Measurements from ENCODE around the gene CDC42SE1. TPM values are rescaled to one million over a fixed set of nuclear protein-coding genes. Genes with fewer than 3 reads are reported as not detected.

Gene CDC42SE1
- total RNA-seq, 1 donor, result 250 TPM

GRCh38 chr1:151006327-151007052, 52.9 kb downstream of the CDC42SE1 start, which contains the start of gene MINDY1:
MINDY1 (minus strand) TSS chr1:151006902; CDS start chr1:151002617, 4,285 bp downstream.
- H3K27me3 ChIP-seq (ENCODE audit: insufficient read depth, low read length), result no peaks in the 10 kb centered on the region
- H3K4me3 ChIP-seq (ENCODE audit: low read length), result peak within 1 kb of the TSS; percentile 59
- no peaks in the 10 kb centered on the region for H3K9me3 ChIP-seq (ENCODE audit: low read depth, low read length)
- H3K4me1 ChIP-seq (ENCODE audit: insufficient read depth, low read length), result peaks cover 88% of the 10 kb centered on the region

GRCh38 chr1:151005729-151006319, 53.6 kb downstream of the CDC42SE1 start:
- H3K4me3 ChIP-seq (ENCODE audit: low read length), result peak overlapping the region; percentile 59
- H3K27me3 ChIP-seq (ENCODE audit: insufficient read depth, low read length), result no peaks in the 10 kb centered on the region
- no peaks in the 10 kb centered on the region for H3K9me3 ChIP-seq (ENCODE audit: low read depth, low read length)
- peaks cover 95% of the 10 kb centered on the region for H3K4me1 ChIP-seq (ENCODE audit: insufficient read depth, low read length)

DNA sequence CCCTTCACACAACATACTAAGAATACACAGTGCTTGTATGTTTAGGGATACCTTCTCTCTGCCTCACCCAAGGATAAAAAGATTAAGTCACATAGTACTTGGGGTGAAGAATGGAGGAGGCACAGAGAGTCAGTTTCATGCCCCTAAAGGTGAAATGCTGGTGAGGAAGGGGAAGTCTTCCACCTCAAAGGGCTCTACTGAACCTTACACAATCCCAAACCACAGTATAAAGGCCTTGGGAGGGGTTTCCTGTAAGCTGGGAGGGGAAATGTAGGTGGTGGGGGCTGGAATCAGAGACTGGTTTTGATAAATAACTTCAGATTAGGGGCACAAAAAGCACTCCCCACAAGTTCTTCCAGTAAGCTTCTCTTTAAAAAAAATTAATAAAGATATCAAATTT, 56.2 kb downstream of the CDC42SE1 start:
- Histone ChIP-seq H3K4me1 (ENCODE audit: insufficient read depth, low read length) (peaks cover 93% of the 10 kb centered on the region), H3K4me3 (ENCODE audit: low read length) (peak overlapping the region; percentile 28), H3K9me3 (ENCODE audit: low read depth, low read length) (no peaks in the 10 kb centered on the region), H3K27me3 (ENCODE audit: insufficient read depth, low read length) (no peaks in the 10 kb centered on the region)

DNA sequence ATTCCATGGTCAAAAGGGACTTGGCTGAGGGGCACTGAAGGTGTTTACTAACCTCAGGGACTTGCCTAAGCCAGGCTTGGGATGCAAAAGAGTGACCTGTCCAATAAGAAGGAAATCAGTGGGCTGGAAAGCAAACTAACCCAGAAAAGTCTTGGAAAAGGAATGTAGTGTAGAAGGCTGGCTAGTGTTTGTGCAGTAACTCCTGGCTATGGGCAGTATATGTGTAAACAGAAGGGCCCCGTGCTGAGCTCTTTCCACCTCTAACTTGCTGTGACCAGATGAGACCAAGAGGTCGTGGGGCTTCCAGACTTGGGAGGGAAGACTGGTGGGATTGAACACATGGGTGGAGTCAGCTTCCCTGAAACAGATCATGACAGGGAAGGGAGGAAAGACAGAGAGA, 56.8 kb downstream of the CDC42SE1 start:
- Histone ChIP-seq H3K4me3 (ENCODE audit: low read length) (no peak overlapping the region), H3K27me3 (ENCODE audit: insufficient read depth, low read length) (no peaks in the 10 kb centered on the region), H3K4me1 (ENCODE audit: insufficient read depth, low read length) (peaks cover 89% of the 10 kb centered on the region), H3K9me3 (ENCODE audit: low read depth, low read length) (no peaks in the 10 kb centered on the region)

- no peak overlapping the region for H3K4me3 ChIP-seq (ENCODE audit: low read length)
- no peaks in the 10 kb centered on the region for H3K27me3 ChIP-seq (ENCODE audit: insufficient read depth, low read length)
- no peaks in the 10 kb centered on the region for H3K9me3 ChIP-seq (ENCODE audit: low read depth, low read length)
- peaks cover 83% of the 10 kb centered on the region for H3K4me1 ChIP-seq (ENCODE audit: insufficient read depth, low read length)
These were observed 57.4 kb downstream of the CDC42SE1 start for GRCh38 chr1:151002051-151002450.

DNA sequence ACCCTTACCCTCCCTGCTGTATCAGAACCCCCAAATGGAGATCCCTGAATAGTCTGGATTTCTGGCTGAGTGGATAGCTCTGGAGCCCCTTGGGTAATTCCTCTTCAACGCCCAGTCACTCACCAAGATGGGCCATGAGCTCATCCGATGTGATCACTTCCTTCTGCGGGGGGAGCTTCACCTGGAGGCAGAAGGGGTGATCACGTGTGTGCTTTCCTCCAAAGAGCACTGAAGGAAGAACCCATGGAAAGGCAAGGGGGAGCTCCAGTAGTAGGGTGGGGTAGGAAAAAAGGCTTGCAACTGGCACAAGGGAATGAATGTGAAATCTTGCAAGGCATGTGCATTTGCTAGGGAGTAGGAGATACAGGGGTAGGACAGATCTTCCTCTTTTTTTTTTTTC, 57.8 kb downstream of the CDC42SE1 start:
- no peak overlapping the region for H3K4me3 ChIP-seq (ENCODE audit: low read length)
- H3K9me3 ChIP-seq (ENCODE audit: low read depth, low read length), result no peaks in the 10 kb centered on the region
- H3K4me1 ChIP-seq (ENCODE audit: insufficient read depth, low read length), result peaks cover 79% of the 10 kb centered on the region
- no peaks in the 10 kb centered on the region for H3K27me3 ChIP-seq (ENCODE audit: insufficient read depth, low read length)

Other genes starting within 250 kb of the CDC42SE1 start
- 38.5 TPM for gene ARNT, start 183.0 kb downstream of the CDC42SE1 start, total RNA-seq
- gene CTXND2, start 172.5 kb downstream of the CDC42SE1 start, total RNA-seq, result not detected
- gene SETDB1, start 133.3 kb downstream of the CDC42SE1 start, total RNA-seq, result 47.3 TPM
- 84.8 TPM for gene CERS2, start 84.8 kb downstream of the CDC42SE1 start, total RNA-seq
- 0.10 TPM for gene ANXA9, start 77.3 kb downstream of the CDC42SE1 start, total RNA-seq
- 14.4 TPM for gene MINDY1, start 52.7 kb downstream of the CDC42SE1 start, total RNA-seq
- 18.2 TPM for gene PRUNE1, start 51.2 kb downstream of the CDC42SE1 start, total RNA-seq
- 0.10 TPM for gene BNIPL, start 23.0 kb downstream of the CDC42SE1 start, total RNA-seq
- 0.31 TPM for gene C1orf56, start 11.9 kb downstream of the CDC42SE1 start, total RNA-seq
- gene MLLT11, start 775 bp upstream of the CDC42SE1 start, total RNA-seq, result 4.6 TPM
- gene GABPB2, start 11.1 kb upstream of the CDC42SE1 start, total RNA-seq, result 22.0 TPM
- gene SEMA6C, start 87.0 kb upstream of the CDC42SE1 start, total RNA-seq, result 0.52 TPM
- 4.6 TPM for gene TNFAIP8L2, start 97.0 kb upstream of the CDC42SE1 start, total RNA-seq
- 1.3 TPM for gene LYSMD1, start 106.3 kb upstream of the CDC42SE1 start, total RNA-seq
- 41.6 TPM for gene SCNM1, start 106.5 kb upstream of the CDC42SE1 start, total RNA-seq
- not detected for gene TMOD4, start 116.4 kb upstream of the CDC42SE1 start, total RNA-seq
- 9.9 TPM for gene VPS72, start 130.6 kb upstream of the CDC42SE1 start, total RNA-seq
- gene PIP5K1A, start 138.9 kb upstream of the CDC42SE1 start, total RNA-seq, result 46.7 TPM
- 74.3 TPM for gene PSMD4, start 195.1 kb upstream of the CDC42SE1 start, total RNA-seq
- gene ZNF687, start 222.7 kb upstream of the CDC42SE1 start, total RNA-seq, result 45.5 TPM